ENCODE measurements around the gene TRMT13.

DNA sequence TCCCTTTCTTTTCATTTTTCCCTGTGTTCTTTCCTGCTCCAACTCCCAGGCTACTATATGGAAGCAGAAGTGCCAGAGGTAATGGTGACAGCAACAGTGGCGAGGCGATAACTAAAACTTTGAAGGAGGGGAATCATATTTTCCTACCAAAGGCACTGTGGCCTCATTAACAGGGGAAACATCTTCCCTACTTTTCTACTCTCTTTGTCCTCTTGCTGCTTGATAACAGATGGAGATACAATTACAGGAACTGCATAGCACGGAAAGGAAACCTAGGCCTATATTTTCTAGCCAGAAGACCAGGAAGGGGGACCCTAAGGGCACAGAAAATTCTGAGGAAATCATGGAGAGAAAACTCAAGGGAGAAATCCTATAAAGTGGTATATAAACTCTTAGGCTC is 42.5 kb upstream of the TRMT13 start:
- TF ChIP-seq, protein P1, sequence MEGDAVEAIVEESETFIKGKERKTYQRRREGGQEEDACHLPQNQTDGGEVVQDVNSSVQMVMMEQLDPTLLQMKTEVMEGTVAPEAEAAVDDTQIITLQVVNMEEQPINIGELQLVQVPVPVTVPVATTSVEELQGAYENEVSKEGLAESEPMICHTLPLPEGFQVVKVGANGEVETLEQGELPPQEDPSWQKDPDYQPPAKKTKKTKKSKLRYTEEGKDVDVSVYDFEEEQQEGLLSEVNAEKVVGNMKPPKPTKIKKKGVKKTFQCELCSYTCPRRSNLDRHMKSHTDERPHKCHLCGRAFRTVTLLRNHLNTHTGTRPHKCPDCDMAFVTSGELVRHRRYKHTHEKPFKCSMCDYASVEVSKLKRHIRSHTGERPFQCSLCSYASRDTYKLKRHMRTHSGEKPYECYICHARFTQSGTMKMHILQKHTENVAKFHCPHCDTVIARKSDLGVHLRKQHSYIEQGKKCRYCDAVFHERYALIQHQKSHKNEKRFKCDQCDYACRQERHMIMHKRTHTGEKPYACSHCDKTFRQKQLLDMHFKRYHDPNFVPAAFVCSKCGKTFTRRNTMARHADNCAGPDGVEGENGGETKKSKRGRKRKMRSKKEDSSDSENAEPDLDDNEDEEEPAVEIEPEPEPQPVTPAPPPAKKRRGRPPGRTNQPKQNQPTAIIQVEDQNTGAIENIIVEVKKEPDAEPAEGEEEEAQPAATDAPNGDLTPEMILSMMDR (IDR thresholded peaks at IDR 0.05 in 4 of 5, conservative IDR thresholded peaks at IDR 0.05 in 1 of 5), result no peak
- no peak for TF ChIP-seq POLR2A (IDR thresholded peaks at IDR 0.05)

Data from gastrocnemius medialis (tissue), 4 donors.